GM21528 (cell line): ENCODE data around the gene RADIL.
"Not testable (repeated sequence)": the region's sequence is repeated elsewhere in the genome, so short reads cannot be mapped to it uniquely, and the experiment has no call there.

Experiments
- ATAC-seq: cut with Tn5 transposase; IDR thresholded peaks from one replicate; pipeline ENCODE4 v1.9.1; 2021; ENCODE audit warnings: mild to moderate bottlenecking, moderate library complexity; ENCODE audit not compliant: unreplicated experiment, low FRiP score

RADIL gene

DNA sequence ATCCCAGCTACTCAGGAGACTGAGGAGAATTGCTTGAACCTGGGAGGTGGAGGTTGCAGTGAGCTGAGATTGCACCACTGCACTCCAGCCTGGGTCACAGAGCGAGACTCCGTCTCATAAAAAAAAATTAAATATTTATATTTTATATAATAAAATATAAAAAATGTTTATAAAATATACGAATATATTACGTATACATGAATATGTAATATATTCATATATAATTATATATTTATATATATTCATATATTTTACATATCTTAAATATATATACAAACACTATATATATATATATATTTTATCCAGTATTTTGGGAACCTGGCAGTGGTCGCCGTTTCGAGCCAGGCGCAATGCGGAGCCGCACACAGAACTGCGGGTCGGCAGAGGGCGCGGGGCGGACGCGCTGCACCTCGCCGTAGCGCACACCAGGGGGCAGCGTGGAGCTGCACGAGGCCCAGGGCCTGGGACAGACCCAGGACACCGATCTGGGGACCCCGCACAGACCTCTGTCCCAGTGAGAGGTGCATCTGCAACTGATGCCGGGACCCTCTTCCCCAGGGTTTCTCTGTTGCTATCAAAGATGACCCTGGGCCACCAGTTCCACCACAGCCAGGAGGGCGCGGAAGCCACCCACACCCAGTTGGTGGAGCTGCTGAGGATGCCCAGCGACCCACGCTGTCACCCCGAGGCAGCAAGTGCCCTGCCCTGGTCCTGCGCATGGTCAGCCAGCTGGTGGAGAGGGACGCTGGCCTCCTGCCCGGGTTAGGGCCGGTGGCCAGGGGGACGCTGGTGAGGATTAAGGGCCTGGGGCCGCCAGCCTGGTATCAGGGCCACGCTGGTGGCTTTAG is 85.4 kb downstream of the RADIL start:
- ATAC-seq: peak; percentile 63

GRCh38 chr7:4796453-4796852 is 87.1 kb downstream of the RADIL start:
- no peak for ATAC-seq

DNA sequence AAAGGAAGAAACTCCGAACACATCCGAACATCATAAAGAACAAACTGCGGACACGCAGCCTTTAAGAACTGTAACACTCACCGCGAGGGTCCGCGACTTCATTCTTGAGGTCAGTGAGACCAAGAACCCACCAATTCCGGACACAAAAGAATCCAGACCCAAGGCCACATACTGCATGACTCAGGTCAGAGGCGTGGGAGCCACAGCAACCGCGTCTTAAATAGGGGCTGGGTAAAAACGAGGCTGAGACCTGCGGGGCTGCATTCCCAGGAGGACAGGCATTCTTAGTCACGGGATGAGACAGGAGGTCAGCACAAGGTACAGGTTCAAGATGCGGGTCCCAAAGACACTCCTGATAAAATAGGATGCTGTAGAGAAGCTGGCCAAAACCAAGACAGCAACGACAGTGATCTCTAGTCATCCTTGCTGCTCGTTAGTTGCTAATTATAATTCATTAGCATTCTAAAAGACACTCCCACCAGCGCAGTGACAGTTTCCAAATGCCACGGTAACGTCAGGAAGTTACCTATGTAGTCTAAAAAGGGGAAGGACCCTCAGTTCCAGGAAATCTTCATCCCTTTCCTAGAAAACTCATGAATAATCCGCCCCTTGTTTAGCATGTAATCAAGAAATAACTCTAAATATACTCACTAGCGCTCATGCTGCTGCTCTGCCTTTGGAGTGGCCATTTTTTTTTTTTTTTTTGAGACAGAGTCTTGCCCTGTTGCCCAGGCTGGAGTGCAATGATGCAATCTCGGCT is 88.7 kb downstream of the RADIL start:
- ATAC-seq: no peak

- not testable (repeated sequence) for ATAC-seq
Measured at GRCh38 chr7:4794171-4794570, 89.3 kb downstream of the RADIL start.

DNA sequence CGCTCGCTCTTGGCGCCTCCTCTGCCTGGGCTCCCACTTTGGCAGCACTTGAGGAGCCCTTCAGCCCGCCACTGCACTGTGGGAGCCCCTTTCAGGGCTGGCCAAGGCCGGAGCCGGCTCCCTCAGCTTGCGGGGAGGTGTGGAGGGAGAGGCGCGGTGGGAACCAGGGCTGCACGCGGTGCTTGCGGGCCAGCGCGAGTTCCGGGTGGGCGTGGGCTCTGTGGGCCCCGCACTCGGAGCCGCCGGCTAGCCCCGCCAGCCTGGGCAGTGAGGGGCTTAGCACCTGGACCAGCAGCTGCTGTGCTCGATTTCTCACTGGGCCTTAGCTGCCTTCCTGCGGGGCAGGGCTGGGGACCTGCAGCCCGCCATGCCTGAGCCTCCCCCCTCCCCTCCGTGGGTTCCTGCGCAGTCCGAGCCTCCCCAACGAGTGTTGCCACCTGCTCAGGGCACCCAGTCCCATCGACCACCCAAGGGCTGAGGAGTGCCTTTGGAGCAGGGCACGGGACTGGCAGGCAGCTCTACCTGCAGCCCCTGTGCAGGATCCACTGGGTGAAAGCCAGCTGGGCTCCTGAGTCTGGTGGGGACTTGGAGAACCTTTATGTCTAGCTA is 90.0 kb downstream of the RADIL start:
- ATAC-seq: not testable (repeated sequence)

- no peak for ATAC-seq
Measured at GRCh38 chr7:4792537-4793126, 90.9 kb downstream of the RADIL start.

DNA sequence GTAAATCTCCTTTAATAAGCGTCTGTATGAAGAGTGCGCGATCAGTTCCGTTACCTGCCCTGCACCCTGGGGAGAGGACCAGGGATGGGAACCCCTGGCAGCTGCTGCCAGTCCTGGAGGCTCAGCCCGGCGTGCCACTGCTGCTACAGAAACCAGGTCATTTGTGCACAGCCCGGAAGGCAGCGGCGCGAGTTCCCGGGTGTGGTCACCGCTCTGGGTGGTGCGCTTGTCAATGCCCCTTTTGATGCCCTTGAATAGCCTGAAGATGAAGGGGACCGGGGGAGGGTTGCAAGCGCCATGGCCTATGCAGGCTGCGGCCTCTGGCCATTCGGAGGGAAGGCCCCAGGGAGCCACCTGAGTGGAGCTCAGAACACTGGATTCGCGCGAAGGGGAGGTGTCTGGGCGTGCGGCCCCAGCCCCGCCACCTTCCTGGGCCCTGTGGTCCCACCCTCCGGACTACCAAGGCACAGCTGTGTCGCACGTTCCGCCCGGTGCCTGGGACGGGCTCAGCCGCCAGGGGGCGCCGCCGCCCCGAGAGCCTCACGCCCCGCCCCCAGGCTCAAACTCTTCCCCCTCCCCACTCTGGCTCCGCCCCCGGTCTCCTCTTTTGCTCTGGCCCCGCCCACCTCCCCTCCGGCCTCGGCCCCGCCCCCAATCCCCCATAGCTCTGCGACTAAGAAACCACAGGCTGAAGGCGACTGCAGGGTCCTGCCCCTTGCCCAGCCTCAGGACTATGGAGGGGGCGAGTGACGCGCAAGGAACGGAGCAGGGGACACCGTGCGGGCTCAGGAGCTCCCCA is 91.6 kb downstream of the RADIL start:
- ATAC-seq: no peak

DNA sequence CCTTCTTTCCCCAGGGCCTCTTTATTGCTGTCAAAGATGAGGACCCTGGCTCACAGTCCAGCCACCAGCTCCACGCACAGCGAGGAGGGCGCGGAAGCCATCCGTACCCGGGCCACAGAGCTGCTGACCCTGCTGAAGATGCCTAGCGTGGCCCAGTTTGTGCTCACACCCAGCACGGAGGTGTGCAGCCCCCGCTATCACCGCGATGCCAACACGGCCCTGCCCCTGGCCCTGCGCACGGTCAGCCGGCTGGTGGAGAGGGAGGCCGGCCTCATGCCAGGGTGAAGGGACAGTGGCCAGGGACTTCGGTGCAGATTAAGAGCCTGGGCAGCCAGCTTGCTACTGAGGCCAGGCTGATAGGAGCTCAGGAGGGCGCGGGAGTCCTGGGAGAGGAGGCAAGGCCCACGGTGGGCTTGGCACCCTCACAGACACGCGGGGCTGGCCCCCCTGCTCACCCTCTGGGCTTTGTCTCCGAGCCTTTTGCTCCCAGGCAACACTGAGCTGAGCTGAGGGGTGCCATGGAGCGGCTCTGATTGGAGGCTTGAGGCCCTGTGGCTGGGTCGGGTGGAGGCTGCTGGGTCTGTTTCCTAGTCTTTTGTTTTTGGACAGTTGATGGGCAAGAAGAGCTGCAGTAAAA is 92.3 kb downstream of the RADIL start:
- no peak for ATAC-seq

DNA sequence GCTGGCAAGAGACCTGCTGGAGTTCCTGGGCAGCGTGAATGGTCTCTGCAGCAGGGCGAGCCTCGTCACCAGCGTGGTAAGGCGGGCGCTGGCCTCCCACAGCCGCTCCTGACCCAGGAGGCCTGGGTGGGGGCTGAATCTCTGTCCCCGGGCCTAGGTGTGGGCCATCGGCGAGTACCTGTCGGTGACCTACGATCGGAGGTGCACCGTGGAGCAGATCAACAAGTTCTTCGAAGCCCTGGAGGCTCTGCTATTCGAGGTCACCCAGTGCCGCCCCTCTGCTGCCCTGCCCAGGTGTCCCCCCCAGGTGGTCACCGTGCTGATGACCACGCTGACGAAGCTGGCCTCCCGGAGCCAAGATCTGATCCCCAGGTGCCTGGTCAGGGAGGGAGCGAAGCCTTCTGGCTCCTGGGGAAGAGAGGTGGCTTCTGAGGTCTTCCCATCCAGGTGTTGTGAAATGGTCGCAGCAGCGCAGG is 93.0 kb downstream of the RADIL start:
- ATAC-seq: no peak

DNA sequence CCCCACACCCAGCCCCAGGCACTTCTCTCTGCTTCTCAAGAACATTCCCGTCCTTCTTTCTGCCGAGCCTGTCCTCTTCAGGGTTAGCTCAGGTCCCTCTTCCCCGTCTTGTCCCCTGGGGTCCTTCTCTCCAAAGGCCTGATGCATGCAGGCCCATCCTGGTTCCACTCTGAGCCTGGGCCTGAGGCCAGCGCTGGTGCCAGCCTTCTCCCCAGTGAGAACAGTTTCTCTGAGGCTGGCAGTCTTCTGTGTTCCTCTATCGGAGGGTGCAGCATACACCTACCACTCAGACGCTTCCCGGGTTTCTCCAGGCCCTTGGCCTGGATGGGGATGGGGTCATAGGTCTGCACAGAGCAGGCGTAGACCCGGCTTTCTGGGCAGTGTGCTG is 93.4 kb downstream of the RADIL start:
- ATAC-seq: no peak

DNA sequence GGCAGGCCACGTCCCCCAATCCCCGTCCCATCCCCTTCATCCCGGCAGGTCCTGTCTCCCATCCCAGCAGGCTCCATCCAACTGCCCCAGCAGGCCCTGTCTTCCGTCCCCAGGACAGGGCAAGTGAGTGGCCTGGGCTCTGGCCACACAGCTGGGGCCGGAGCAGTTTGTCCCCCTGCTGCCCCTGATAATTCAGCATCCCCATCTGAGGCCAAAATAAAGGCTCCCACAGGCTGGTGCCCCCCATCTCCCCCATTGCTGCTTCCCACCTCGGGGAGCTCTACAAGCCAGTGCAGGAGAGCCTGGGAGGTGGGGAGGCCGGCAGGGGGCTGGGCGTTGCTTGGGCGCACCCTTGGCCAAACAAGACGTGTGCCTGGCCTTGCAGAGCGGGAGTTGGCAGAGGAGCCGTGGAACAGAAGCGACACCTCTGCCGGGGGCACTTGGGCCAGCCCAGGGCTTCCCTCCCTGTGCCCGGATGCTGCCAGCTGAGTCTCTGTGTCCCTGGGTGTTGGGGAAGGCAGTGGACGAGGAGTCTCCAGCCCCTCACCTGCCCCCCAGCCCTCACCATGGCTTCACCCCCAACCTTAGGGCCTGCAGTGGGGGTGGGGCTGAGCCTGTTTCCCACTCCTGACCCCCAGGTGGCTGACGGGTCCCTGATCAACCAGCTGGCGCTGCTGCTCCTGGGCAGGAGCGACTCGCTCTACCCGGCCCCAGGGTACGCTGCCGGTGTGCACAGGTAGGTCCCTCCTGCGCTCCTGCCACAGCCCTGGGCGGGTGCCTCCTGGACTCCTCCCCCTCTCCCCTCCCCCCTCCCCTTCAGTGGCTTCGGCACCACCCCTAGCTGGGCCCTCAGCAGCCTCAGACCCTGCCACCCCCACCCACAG is 94.1 kb downstream of the RADIL start:
- ATAC-seq: no peak

DNA sequence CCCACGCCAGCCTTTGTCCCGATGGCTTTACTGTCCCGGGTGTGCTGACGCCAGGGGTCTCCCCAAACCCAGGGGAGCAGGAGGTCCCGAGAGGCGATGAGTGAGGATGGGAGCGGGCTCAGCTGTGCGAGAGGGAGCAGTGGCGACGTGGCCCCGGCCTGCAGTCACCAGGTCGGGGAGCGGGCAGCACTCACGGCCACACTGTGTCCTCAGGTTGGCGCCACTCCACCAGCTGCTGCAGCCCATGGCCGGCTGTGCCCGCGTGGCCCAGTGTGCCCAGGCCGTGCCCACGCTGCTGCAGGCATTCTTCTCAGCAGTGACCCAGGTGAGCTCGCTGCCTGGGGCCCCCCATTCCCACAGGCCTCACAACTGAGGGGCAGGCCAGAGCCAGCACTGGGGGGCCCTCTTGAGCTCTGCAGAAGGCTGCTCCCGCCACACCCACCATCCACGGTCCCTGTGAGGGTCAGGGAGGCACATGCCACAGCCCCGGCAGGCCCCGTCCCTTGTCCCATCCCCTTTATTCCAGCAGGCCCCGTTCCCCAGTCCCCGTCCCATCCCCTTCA is 94.8 kb downstream of the RADIL start:
- no peak for ATAC-seq

DNA sequence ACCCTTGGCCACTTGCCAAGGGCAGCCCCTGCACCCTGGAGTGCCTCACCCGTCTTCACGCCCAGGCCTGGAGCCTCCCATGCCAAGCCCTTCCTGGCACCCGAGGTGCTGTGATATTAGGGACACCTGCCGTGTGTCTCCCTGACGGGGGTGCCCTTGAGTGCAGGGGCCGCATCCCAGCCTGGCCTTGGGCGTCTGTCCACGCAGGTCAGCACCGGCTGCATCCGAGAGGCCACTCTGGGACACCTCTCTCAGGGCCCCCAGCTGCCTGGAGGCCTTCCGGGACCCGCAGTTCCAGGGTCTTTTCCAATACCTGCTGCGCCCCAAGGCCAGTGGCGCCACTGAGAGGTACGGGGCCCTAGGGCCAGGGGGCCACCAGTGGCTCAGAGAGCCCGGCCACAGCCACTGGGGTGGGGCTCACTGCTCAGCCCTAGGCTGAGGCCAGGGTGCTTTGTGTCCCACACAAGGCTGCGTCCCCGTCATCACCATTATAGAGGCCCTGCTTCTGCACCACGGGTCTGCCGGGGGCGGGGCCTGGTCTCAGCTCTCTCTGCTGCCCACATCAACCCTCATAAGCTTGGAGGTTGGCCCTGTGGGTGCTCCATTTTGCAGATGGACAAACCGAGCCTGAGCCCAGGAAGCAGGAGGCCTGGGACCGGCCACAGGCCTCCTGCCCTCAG is 95.4 kb downstream of the RADIL start:
- no peak for ATAC-seq

- no peak for ATAC-seq
Measured at GRCh38 chr7:4787541-4787940, 96.0 kb downstream of the RADIL start.

- ATAC-seq: no peak
Measured at GRCh38 chr7:4786015-4786414, 97.5 kb downstream of the RADIL start.

DNA sequence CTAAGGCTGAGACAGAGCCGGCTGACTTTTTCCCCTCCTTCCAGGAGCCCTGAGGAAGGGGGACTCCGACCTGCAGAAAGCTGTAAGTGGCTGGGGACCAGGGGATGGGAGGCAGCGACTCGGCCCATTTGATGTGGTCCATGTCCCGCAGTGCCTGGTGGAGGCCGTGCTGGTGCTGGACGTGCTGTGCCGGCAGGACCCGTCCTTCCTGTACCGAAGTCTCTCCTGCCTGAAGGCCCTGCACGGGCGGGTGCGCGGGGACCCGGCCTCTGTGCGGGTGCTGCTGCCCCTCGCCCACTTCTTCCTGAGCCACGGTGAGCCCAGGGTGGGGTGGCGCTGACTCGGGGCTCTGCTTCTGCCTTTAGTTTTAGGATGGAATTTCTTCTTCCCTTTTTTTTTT is 98.1 kb downstream of the RADIL start:
- ATAC-seq: no peak

DNA sequence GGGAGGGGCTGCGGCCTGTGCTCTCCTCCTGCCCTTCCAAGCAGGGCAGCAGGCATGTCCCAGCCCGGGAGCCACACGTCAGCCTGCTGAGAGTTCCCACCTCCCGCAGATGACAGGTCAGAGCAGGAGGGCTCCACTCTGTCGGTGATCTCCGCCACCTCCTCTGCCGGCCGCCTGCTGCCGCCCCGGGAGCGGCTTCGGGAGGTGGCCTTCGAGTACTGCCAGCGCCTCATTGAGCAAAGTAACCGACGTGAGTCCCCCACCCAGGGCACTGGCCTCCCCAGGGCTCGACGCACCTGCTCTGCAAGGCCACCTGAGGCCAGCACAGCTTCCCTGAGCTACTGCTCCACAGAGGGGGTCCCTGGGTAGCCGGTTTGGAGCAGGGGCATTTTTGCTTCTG is 98.7 kb downstream of the RADIL start:
- no peak for ATAC-seq
